Measurements from ENCODE around the gene MICAL2.

MICAL2 gene

GRCh38 chr11:12076840-12077534 lies 33.4 kb upstream of the MICAL2 start:
- DNase-seq (ENCODE audit: low spot score): no peak

- no peak for DNase-seq (ENCODE audit: low spot score)
Measured at GRCh38 chr11:12077535-12078280, 32.7 kb upstream of the MICAL2 start.

DNA sequence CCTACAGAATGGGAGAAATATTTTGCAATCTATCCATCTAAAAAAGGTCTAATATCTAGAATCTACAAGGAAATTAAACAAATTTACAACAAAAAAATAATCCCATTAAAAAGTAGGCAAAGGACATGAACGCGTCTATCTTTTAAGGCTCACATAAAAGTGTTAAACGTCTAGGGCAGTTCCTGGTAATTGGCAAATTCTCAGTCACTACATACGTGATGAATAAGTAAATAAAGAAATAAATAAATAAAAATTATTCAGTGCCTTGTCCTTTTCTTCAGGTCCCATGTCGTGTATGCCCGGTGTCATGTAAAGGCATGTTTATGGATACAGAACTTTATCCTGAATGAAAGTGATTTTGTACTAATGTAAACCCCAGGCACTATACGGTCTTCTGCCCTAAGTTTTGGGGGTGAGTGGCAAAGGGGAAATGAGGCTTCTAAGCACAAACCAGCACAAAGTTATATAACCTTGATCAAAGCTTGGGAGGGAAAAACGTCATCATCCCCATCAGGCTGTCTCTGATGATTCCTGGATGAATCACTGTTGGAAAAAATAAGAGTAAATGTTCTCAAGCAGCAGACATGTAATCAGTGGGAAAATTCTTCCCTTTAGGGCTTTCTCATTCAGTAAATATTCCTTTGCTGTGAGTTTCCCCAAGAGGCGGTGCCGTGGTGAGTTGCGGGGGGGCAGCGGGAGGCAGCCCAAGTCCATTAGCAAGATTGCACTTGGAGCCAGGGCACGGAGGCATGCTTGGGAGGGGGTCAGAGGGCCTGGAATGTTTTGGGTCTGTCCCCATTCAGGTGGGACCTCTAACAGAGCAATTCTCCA lies 30.4 kb upstream of the MICAL2 start:
- DNase-seq (ENCODE audit: low spot score): peak; percentile 84

DNA sequence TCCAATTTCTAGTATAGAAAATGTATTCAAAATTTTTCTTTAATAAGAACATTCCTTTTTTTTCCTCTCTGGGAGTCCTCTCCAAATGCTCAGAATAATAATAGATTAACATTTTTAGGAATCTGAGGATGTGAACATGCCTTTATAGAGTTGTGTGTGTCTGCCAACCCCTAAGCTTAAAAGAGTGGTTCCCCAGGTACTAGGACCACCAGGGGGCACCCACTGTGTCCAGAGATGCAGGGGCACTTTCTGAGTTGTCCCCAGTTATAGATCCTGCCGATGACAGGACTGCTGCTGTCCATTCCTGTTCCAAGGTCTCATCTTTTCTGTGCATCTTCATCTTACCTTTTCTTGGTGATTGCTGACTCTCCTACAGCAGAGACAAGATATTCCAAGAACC lies 27.0 kb upstream of the MICAL2 start:
- no peak for DNase-seq (ENCODE audit: low spot score)

- DNase-seq (ENCODE audit: low spot score): no peak
Measured at GRCh38 chr11:12084256-12084655, 26.1 kb upstream of the MICAL2 start.

- DNase-seq (ENCODE audit: low spot score): no peak
Measured at GRCh38 chr11:12085371-12086251, 24.8 kb upstream of the MICAL2 start.

GRCh38 chr11:12086271-12087074 lies 23.9 kb upstream of the MICAL2 start:
- peak; percentile 86 for DNase-seq (ENCODE audit: low spot score)

GRCh38 chr11:12087075-12088004 lies 23.1 kb upstream of the MICAL2 start:
- peak; percentile 50 for DNase-seq (ENCODE audit: low spot score)

GRCh38 chr11:12088047-12088481 lies 22.3 kb upstream of the MICAL2 start:
- peak; percentile 71 for DNase-seq (ENCODE audit: low spot score)

DNA sequence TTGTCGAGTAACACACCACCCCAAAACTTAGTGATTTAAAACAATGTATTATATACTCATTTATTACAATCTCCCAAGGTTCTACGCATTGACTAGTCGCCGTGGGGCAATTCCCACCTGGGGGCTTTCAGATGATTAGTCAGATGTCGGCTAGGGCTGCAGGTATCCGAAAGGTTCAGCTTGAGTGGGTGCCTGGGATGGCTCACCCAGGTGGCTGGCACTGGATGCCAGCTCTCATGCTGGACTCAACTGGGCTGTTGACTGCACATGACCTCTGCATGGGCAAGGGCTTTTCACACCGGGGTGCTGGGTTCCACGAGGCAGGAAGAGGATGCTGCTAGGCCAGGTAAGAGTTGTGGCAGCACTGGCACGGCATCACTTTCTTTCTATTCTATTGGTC lies 21.9 kb upstream of the MICAL2 start:
- DNase-seq (ENCODE audit: low spot score): no peak

DNA sequence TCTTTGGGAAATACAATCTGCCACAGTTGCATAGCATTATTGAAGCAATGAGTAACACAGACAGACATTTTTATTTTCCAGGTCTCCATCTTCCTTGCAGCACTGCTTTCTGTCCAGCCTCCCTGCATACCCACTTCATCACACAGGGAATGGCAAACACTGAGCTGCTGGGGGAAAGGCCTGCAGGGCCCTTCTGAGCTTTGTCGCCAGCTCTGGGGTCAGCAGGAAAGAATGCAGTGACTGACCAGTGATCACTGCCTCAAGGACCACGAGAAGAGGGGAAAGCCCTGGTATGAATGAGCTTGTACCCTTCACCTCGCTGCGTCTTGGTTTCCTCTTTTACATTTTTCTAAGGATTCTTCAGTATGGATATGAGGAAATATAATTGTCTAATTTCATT lies 21.3 kb upstream of the MICAL2 start:
- DNase-seq (ENCODE audit: low spot score): no peak

GRCh38 chr11:12089473-12089872 lies 20.9 kb upstream of the MICAL2 start:
- no peak for DNase-seq (ENCODE audit: low spot score)

- peak; percentile 29 for DNase-seq (ENCODE audit: low spot score)
Measured at GRCh38 chr11:12090061-12090591, 20.3 kb upstream of the MICAL2 start.

GRCh38 chr11:12090761-12091258 lies 19.6 kb upstream of the MICAL2 start:
- DNase-seq (ENCODE audit: low spot score): no peak

GRCh38 chr11:12091956-12092558 lies 18.3 kb upstream of the MICAL2 start:
- DNase-seq (ENCODE audit: low spot score): no peak

GRCh38 chr11:12092714-12093113 lies 17.7 kb upstream of the MICAL2 start:
- DNase-seq (ENCODE audit: low spot score): no peak

- no peak for DNase-seq (ENCODE audit: low spot score)
Measured at GRCh38 chr11:12094872-12095800, 15.3 kb upstream of the MICAL2 start.

DNA sequence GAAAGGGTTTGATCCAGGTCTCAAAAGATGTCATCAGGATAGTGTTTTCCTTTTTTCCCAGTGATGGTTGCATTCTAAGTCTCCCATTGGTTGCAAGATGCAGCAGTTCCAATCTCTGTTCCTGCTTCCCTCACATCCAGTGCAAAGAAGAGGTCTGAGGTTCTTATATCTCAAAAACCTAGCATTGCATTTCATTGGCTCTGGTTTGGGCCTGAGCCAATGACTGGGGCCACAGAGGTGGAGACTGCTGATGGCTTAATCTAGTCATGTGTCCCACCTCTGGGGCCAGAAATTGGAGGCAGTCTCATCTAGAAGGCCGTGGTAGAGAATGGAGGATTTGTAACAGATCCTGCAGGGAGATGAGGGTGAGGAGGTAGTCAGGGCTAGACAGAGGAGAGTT lies 13.2 kb upstream of the MICAL2 start:
- DNase-seq (ENCODE audit: low spot score): no peak
